ENCODE results near the gene SGTB. TPM values are rescaled to one million over a fixed set of nuclear protein-coding genes. Genes with fewer than 3 reads are reported as not detected.
A peak's percentile ranks its signal among the peaks of the same experiment; 100 is the strongest.

SGTB gene
- total and polyA plus RNA-seq, 2 donors (not counting 1 experiment from before 2014, with no cell fraction given): 1.8 to 5.5 TPM

- H3K4me2 ChIP-seq (replicated peaks; ENCODE audit: low read depth, low read length, poor library complexity, severe bottlenecking): no peak overlapping the region
- DNase-seq (no peak), ATAC-seq (ENCODE audit: low read depth) (no peak)
- H4K20me1 ChIP-seq (ENCODE audit: control insufficient read depth, insufficient read depth, low read length, poor library complexity, severe bottlenecking): no peaks in the 10 kb centered on the region
- Mint-ChIP-seq H3K4me1 (peaks cover 1% of the 10 kb centered on the region), H3K27ac (no peak overlapping the region), H3K9me3 (ENCODE audit: insufficient read depth) (no peaks in the 10 kb centered on the region), H3K27me3 (no peaks in the 10 kb centered on the region), H3K4me3 (no peak overlapping the region)
- no peaks in the 10 kb centered on the region for H3K79me2 ChIP-seq (ENCODE audit: control insufficient read depth, insufficient read depth, low read length)
- no peak overlapping the region for H2AFZ ChIP-seq (ENCODE audit: insufficient read depth, low read depth, low read length, poor library complexity, severe bottlenecking)
- H3K27me3 ChIP-seq (replicated peaks in 1 of 4; ENCODE audit: control extremely low read depth in 1 of 4, control insufficient read depth in 3 of 4, insufficient read depth in 4 of 4, low read length in 3 of 4): no peaks in the 10 kb centered on the region
- H3K9ac ChIP-seq (ENCODE audit: low read length): no peak overlapping the region
- TF ChIP-seq EZH2 (IDR thresholded peaks at IDR 0.05; ENCODE audit: borderline replicate concordance, insufficient read depth, low read depth, low read length, poor library complexity, severe bottlenecking): no peak
- TF ChIP-seq CTCF (IDR thresholded peaks at IDR 0.05): no peak
- WGBS (ENCODE audit: insufficient coverage): no CpG with 5 or more reads among the region's 1 CpG
- CTCF ChIA-PET: interaction anchor here (1.2 kb wide), 1 partner anchor 544 kb away, joined by 3 read pairs; no protein-coding TSS in a partner anchor
- no peaks in the 10 kb centered on the region for H3K4me1 ChIP-seq (ENCODE audit: control insufficient read depth in 2 of 2, insufficient read depth in 2 of 2, low read length in 2 of 2)
- intact Hi-C loops (cut with micrococcal nuclease): no loop called here
- H3K9me3 ChIP-seq (ENCODE audit: control extremely low read depth in 1 of 3, control insufficient read depth in 2 of 3, insufficient read depth in 1 of 3, low read length in 2 of 3): peaks cover 0 to 6% (median 0%) of the 10 kb centered on the region in 3 donors
- POLR2A ChIA-PET: no interaction called here
- H3K4me3 ChIP-seq (ENCODE audit: control extremely low read depth in 1 of 5, extremely low read depth in 1 of 5, insufficient read depth in 1 of 5, low read depth in 2 of 5, low read length in 4 of 5): no peak overlapping the region
- H3K27ac ChIP-seq (ENCODE audit: low read length in 2 of 2): no peak overlapping the region
- peaks cover 0 to 1% of the 10 kb centered on the region in 2 experiments for H3K36me3 ChIP-seq (replicated peaks in 1 of 2; ENCODE audit: control extremely low read depth in 1 of 2, control insufficient read depth in 1 of 2, extremely low read depth in 1 of 2, insufficient read depth in 2 of 2, low read length in 1 of 2)
Observed at GRCh38 chr5:65762234-65762633, 40.3 kb upstream of the SGTB start.

- no peaks in the 10 kb centered on the region for H3K27me3 ChIP-seq (replicated peaks in 1 of 4; ENCODE audit: control extremely low read depth in 1 of 4, control insufficient read depth in 3 of 4, insufficient read depth in 4 of 4, low read length in 3 of 4)
- Mint-ChIP-seq H3K4me3 (no peak overlapping the region), H3K27ac (no peak overlapping the region), H3K9me3 (ENCODE audit: insufficient read depth) (no peaks in the 10 kb centered on the region), H3K27me3 (no peaks in the 10 kb centered on the region), H3K4me1 (peaks cover 1% of the 10 kb centered on the region)
- no peak overlapping the region for H3K9ac ChIP-seq (ENCODE audit: low read length)
- CTCF ChIA-PET: interaction anchor here (0.7 to 1.3 kb wide), 2 partner anchors 411 to 545 kb away, joined by 3 read pairs; no protein-coding TSS in a partner anchor
- no peaks in the 10 kb centered on the region for H3K9me3 ChIP-seq (ENCODE audit: control extremely low read depth in 1 of 3, control insufficient read depth in 2 of 3, insufficient read depth in 1 of 3, low read length in 2 of 3)
- H4K20me1 ChIP-seq (ENCODE audit: control insufficient read depth, insufficient read depth, low read length, poor library complexity, severe bottlenecking): no peaks in the 10 kb centered on the region
- POLR2A ChIA-PET: no interaction called here
- H3K4me2 ChIP-seq (replicated peaks; ENCODE audit: low read depth, low read length, poor library complexity, severe bottlenecking): no peak overlapping the region
- TF ChIP-seq CTCF (IDR thresholded peaks at IDR 0.05) (peak; percentile 17), EZH2 (IDR thresholded peaks at IDR 0.05; ENCODE audit: borderline replicate concordance, insufficient read depth, low read depth, low read length, poor library complexity, severe bottlenecking) (no peak)
- no peak overlapping the region for H2AFZ ChIP-seq (ENCODE audit: insufficient read depth, low read depth, low read length, poor library complexity, severe bottlenecking)
- intact Hi-C loops (cut with micrococcal nuclease): no loop called here
- H3K4me1 ChIP-seq (ENCODE audit: control insufficient read depth in 2 of 2, insufficient read depth in 2 of 2, low read length in 2 of 2): no peaks in the 10 kb centered on the region
- 71% methylated on average over 1 of the region's 2 CpGs for WGBS (ENCODE audit: insufficient coverage)
- ATAC-seq (ENCODE audit: low read depth) (peak; percentile 36), DNase-seq (peak; percentile 36)
- no peak overlapping the region for H3K27ac ChIP-seq (ENCODE audit: low read length in 2 of 2)
- no peaks in the 10 kb centered on the region for H3K36me3 ChIP-seq (replicated peaks in 1 of 2; ENCODE audit: control extremely low read depth in 1 of 2, control insufficient read depth in 1 of 2, extremely low read depth in 1 of 2, insufficient read depth in 2 of 2, low read length in 1 of 2)
- no peaks in the 10 kb centered on the region for H3K79me2 ChIP-seq (ENCODE audit: control insufficient read depth, insufficient read depth, low read length)
- H3K4me3 ChIP-seq (ENCODE audit: control extremely low read depth in 1 of 5, extremely low read depth in 1 of 5, insufficient read depth in 1 of 5, low read depth in 2 of 5, low read length in 4 of 5): no peak overlapping the region
Observed at GRCh38 chr5:65760504-65761275, 38.8 kb upstream of the SGTB start.
